Choroid plexus epithelial cell (primary cell): Measurements from ENCODE around the gene H2AZ1.

ENCODE experiments used
- DNase-seq: peaks from one replicate; pipeline ENCODE4 v3.0.0-alpha.2; 2010; ENCODE audit warnings: low read depth
- H3K4me3 ChIP-seq: 2 replicates; pipeline ENCODE4 v1.5.1; 2011; ENCODE audit warnings: low read depth, mild to moderate bottlenecking, control low read depth, low read length, moderate library complexity
- CTCF ChIP-seq: conservative IDR thresholded peaks from 2 replicates; pipeline ENCODE4 v1.5.1; 2011; ENCODE audit warnings: low read depth, mild to moderate bottlenecking, control low read depth, inconsistent platforms, low read length, moderate library complexity

Gene H2AZ1

GRCh38 chr4:99945718-99946355 is 4.2 kb downstream of the H2AZ1 start:
- TF ChIP-seq CTCF, result peak; percentile 19
- DNase-seq, result peak; percentile 43

GRCh38 chr4:99943904-99944437 is 6.1 kb downstream of the H2AZ1 start:
- DNase-seq, result no peak
- TF ChIP-seq CTCF, result no peak
- no peak overlapping the region for H3K4me3 ChIP-seq

More at GRCh38 chr4:99945718-99946355, 4.2 kb downstream of the H2AZ1 start:
- peak overlapping the region; percentile 81 for H3K4me3 ChIP-seq

- DNase-seq, result no peak
- TF ChIP-seq CTCF, result no peak
- H3K4me3 ChIP-seq, result no peak overlapping the region
Observed at GRCh38 chr4:99938243-99938753, 11.8 kb downstream of the H2AZ1 start.

- H3K4me3 ChIP-seq, result no peak overlapping the region
- no peak for TF ChIP-seq CTCF
- no peak for DNase-seq
Observed at GRCh38 chr4:99934891-99935290, 15.2 kb downstream of the H2AZ1 start.

- DNase-seq, result peak; percentile 14
- no peak overlapping the region for H3K4me3 ChIP-seq
- no peak for TF ChIP-seq CTCF
Observed at GRCh38 chr4:99927566-99927965, 22.5 kb downstream of the H2AZ1 start.

GRCh38 chr4:99921174-99921573 is 28.9 kb downstream of the H2AZ1 start:
- no peak for TF ChIP-seq CTCF
- DNase-seq, result no peak
- no peak overlapping the region for H3K4me3 ChIP-seq

GRCh38 chr4:99918656-99919055 is 31.4 kb downstream of the H2AZ1 start:
- TF ChIP-seq CTCF, result no peak
- no peak overlapping the region for H3K4me3 ChIP-seq
- no peak for DNase-seq
